ENCODE results near the gene ANKRD31.

DNA sequence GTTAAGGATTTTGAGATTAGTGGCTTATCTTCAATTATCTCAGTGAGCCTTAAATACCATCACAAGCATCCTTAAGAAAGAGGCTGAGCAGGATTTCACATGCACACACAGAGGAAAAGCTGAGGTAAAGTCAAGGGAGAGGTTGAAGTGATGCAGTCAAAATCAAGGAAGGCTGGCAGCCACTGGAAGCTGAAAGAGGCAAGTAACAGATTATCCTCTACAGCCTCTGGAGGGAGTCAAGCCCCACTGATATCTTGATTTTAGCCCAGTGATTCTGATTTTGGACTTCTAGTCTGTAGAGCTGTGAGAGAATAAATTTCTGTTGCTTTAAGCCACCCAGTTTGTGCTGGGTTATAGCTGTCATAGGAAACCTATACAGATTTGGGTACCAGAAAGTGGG, 80.1 kb downstream of the ANKRD31 start:
- TF ChIP-seq POLR2AphosphoS5 (IDR thresholded peaks at IDR 0.05; ENCODE audit: low read depth, low read length), result no peak
- TF ChIP-seq, protein P1, sequence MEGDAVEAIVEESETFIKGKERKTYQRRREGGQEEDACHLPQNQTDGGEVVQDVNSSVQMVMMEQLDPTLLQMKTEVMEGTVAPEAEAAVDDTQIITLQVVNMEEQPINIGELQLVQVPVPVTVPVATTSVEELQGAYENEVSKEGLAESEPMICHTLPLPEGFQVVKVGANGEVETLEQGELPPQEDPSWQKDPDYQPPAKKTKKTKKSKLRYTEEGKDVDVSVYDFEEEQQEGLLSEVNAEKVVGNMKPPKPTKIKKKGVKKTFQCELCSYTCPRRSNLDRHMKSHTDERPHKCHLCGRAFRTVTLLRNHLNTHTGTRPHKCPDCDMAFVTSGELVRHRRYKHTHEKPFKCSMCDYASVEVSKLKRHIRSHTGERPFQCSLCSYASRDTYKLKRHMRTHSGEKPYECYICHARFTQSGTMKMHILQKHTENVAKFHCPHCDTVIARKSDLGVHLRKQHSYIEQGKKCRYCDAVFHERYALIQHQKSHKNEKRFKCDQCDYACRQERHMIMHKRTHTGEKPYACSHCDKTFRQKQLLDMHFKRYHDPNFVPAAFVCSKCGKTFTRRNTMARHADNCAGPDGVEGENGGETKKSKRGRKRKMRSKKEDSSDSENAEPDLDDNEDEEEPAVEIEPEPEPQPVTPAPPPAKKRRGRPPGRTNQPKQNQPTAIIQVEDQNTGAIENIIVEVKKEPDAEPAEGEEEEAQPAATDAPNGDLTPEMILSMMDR (IDR thresholded peaks at IDR 0.05), result peak; percentile 28

Data from Panc1 (cell line).